H1 (cell line): ENCODE measurements around the gene MOB3B. TPM values are rescaled to one million over a fixed set of nuclear protein-coding genes. Genes with fewer than 3 reads are reported as not detected.

Source experiments
- CTCF ChIA-PET: fragments of 300-600 bp; sonication (Branson Sonifier 250); formaldehyde crosslinking; loops from one replicate; lab custom pipeline; 2021; ENCODE audit not compliant: partially characterized antibody; lab: Charles Lee
- POLR2A ChIA-PET: fragments of 300-600 bp; sonication (Branson Sonifier 250); formaldehyde crosslinking; loops from one replicate; lab custom pipeline; 2021; ENCODE audit warnings: inconsistent platforms; ENCODE audit not compliant: partially characterized antibody; lab: Charles Lee
- DNase-seq, 2 experiments: peaks; one replicate each; pipeline versions ENCODE4 v3.0.0 to v3.0.0-alpha.2; 2010 to 2022; ENCODE audit warnings: low spot score in 2 of 2, low read depth in 1 of 2, mixed read lengths in 1 of 2
- FAIRE-seq: peaks from 2 replicates; lab custom pipeline; 2011; peaks lifted over from hg19 to GRCh38; lab: Jason Lieb, UNC
- H2AFZ ChIP-seq: 2 replicates; pipeline ENCODE4 v1.8.1; 2012; ENCODE audit warnings: low read length, inconsistent platforms
- H2AK5ac ChIP-seq: 2 replicates; pipeline ENCODE4 v1.6.1; 2013; ENCODE audit warnings: low read depth, low read length
- H2BK120ac ChIP-seq: replicated peaks from 2 replicates; pipeline ENCODE3; 2013; ENCODE audit warnings: low read depth, low read length, inconsistent platforms
- H2BK12ac ChIP-seq: 2 replicates; pipeline ENCODE4 v1.6.1; 2013; ENCODE audit warnings: low read depth, low read length
- H2BK15ac ChIP-seq: 2 replicates; pipeline ENCODE4 v1.6.1; 2013; ENCODE audit warnings: low read length
- H2BK20ac ChIP-seq: 2 replicates; pipeline ENCODE4 v1.6.1; 2013; ENCODE audit warnings: low read length
- H2BK5ac ChIP-seq: 2 replicates; pipeline ENCODE4 v1.6.1; 2013; ENCODE audit warnings: low read depth, low read length
- H3K14ac ChIP-seq: 2 replicates; pipeline ENCODE4 v1.6.1; 2013; ENCODE audit warnings: inconsistent platforms; ENCODE audit not compliant: insufficient read length
- H3K18ac ChIP-seq: 2 replicates; pipeline ENCODE4 v1.6.1; 2013; ENCODE audit warnings: low read length; ENCODE audit errors: extremely low read depth
- H3K23ac ChIP-seq: 2 replicates; pipeline ENCODE4 v1.6.1; 2013; ENCODE audit warnings: inconsistent platforms; ENCODE audit not compliant: insufficient read length
- H3K23me2 ChIP-seq: 2 replicates; pipeline ENCODE4 v1.6.1; 2013; ENCODE audit warnings: low read depth, low read length
- H3K27ac ChIP-seq: 2 replicates; pipeline ENCODE4 v1.6.1; 2011; ENCODE audit warnings: low read depth, low read length, inconsistent platforms
- H3K27me3 ChIP-seq, 4 experiments: replicated peaks in 1 of 4; 1 replicate in 1 of 4; 2 replicates in 3 of 4; pipeline versions ENCODE4 v1.6.1 to v1.8.1; 2011 to 2013; ENCODE audit warnings: low read length in 3 of 4, mild to moderate bottlenecking in 3 of 4, inconsistent platforms in 2 of 4, mixed read lengths in 2 of 4, moderate library complexity in 1 of 4; ENCODE audit not compliant: control insufficient read depth in 3 of 4, insufficient read depth in 3 of 4; ENCODE audit errors: extremely low read depth in 1 of 4
- H3K36me3 ChIP-seq, 4 experiments: 2 replicates each; pipeline versions ENCODE4 v1.6.1 to v1.8.1; 2011 to 2013; ENCODE audit warnings: mild to moderate bottlenecking in 4 of 4, low read length in 3 of 4, moderate library complexity in 2 of 4, control low read depth in 1 of 4, inconsistent platforms in 1 of 4; ENCODE audit not compliant: insufficient read depth in 4 of 4, control insufficient read depth in 2 of 4
- H3K4ac ChIP-seq: replicated peaks from 2 replicates; pipeline ENCODE3; 2013; ENCODE audit warnings: low read length, low read depth, mixed read lengths, inconsistent platforms; ENCODE audit not compliant: insufficient read length
- H3K4me1 ChIP-seq, 4 experiments: replicated peaks in 1 of 4; 1 replicate in 1 of 4; 2 replicates in 3 of 4; pipeline versions ENCODE4 v1.6.1 to v1.8.1; 2011 to 2013; ENCODE audit warnings: low read length in 3 of 4, inconsistent platforms in 2 of 4, mixed read lengths in 1 of 4; ENCODE audit not compliant: insufficient read depth in 4 of 4, control insufficient read depth in 3 of 4
- H3K4me2 ChIP-seq, 2 experiments: 2 replicates each; pipeline versions ENCODE4 v1.6.1 to v1.8.1; 2011 to 2013; ENCODE audit warnings: low read depth in 2 of 2, low read length in 2 of 2, control low read depth in 1 of 2, inconsistent platforms in 1 of 2, mild to moderate bottlenecking in 1 of 2; ENCODE audit not compliant: insufficient read depth in 1 of 2
- H3K4me3 ChIP-seq, 4 experiments: fragments of 200-600, 300-600 bp in 1 of 4; sonication (generic), shearing (Covaris generic), sonication (Bioruptor Twin) in 1 of 4; 2 replicates each; pipeline versions ENCODE4 v1.5.1 to v1.8.1; 2011 to 2016; ENCODE audit warnings: low read length in 4 of 4, low read depth in 3 of 4, control low read depth in 2 of 4, inconsistent platforms in 2 of 4, mild to moderate bottlenecking in 2 of 4, mixed read lengths in 1 of 4, moderate library complexity in 1 of 4; ENCODE audit not compliant: insufficient read depth in 2 of 4; ENCODE audit errors: extremely low read depth in 1 of 4
- H3K56ac ChIP-seq: replicated peaks from 2 replicates; pipeline ENCODE3; 2013; ENCODE audit warnings: low read depth, mild to moderate bottlenecking, mixed read lengths, low read length, inconsistent platforms; ENCODE audit not compliant: insufficient read length
- H3K79me1 ChIP-seq: 2 replicates; pipeline ENCODE4 v1.6.1; 2013; ENCODE audit warnings: low read depth, low read length, control low read depth
- H3K79me2 ChIP-seq, 2 experiments: 2 replicates each; pipeline versions ENCODE4 v1.6.1 to v1.8.1; 2012 to 2013; ENCODE audit warnings: low read length in 2 of 2, mild to moderate bottlenecking in 2 of 2, inconsistent platforms in 1 of 2; ENCODE audit not compliant: insufficient read depth in 2 of 2, control insufficient read depth in 1 of 2
- H3K9ac ChIP-seq, 4 experiments: replicated peaks in 1 of 4; 1 replicate in 1 of 4; 2 replicates in 3 of 4; pipeline versions ENCODE4 v1.6.1 to v1.8.1; 2011 to 2013; ENCODE audit warnings: low read depth in 3 of 4, low read length in 3 of 4, control low read depth in 2 of 4, mild to moderate bottlenecking in 2 of 4, moderate library complexity in 2 of 4, inconsistent platforms in 1 of 4; ENCODE audit errors: extremely low read depth in 1 of 4
- H3K9me3 ChIP-seq, 2 experiments: 2 replicates each; pipeline versions ENCODE4 v1.6.1 to v1.8.1; 2012 to 2013; ENCODE audit warnings: mild to moderate bottlenecking in 2 of 2, moderate library complexity in 2 of 2, control low read depth in 1 of 2, inconsistent platforms in 1 of 2, low read depth in 1 of 2, low read length in 1 of 2, mixed read lengths in 1 of 2; ENCODE audit not compliant: insufficient read depth in 2 of 2
- H4K20me1 ChIP-seq, 2 experiments: replicated peaks in 1 of 2; 2 replicates each; pipeline versions ENCODE3 to v1.8.1; 2011 to 2013; ENCODE audit warnings: inconsistent platforms in 2 of 2, low read length in 2 of 2, mild to moderate bottlenecking in 1 of 2; ENCODE audit not compliant: insufficient read depth in 2 of 2, control insufficient read depth in 1 of 2
- H4K5ac ChIP-seq: 2 replicates; pipeline ENCODE4 v1.6.1; 2013; ENCODE audit warnings: low read length, low read depth, mixed read lengths, inconsistent platforms; ENCODE audit not compliant: insufficient read length
- H4K8ac ChIP-seq: 2 replicates; pipeline ENCODE4 v1.8.0; 2013; ENCODE audit warnings: mild to moderate bottlenecking, moderate library complexity, low read length, inconsistent platforms; ENCODE audit not compliant: insufficient read depth; ENCODE audit errors: extremely low read depth
- H4K91ac ChIP-seq: replicated peaks from 2 replicates; pipeline ENCODE3; 2013; ENCODE audit warnings: low read length, mixed read lengths, inconsistent platforms; ENCODE audit not compliant: insufficient read length
- CEBPB ChIP-seq: IDR thresholded peaks from 2 replicates; pipeline ENCODE4 v1.6.1; 2012; ENCODE audit warnings: low read depth, low read length
- GTF2F1 ChIP-seq: IDR thresholded peaks from 2 replicates; pipeline ENCODE4 v1.6.1; 2012; ENCODE audit warnings: low read depth, low read length, improper control_type of control experiment, borderline replicate concordance
- RBBP5 ChIP-seq: IDR thresholded peaks from 2 replicates; pipeline ENCODE4 v1.7.1; 2012; ENCODE audit warnings: low read depth, mild to moderate bottlenecking, inconsistent platforms, low read length, moderate library complexity, borderline replicate concordance
- WGBS, 2 experiments: shearing (Covaris generic) in 1 of 2; methylation state at CpG; one replicate each; pipeline versions ENCODE4 v1.1.6 to v1.1.7; 2013 to 2015; ENCODE audit warnings: low lambda C conversion rate in 2 of 2, mixed read lengths in 2 of 2, inconsistent platforms in 1 of 2, low coverage in 1 of 2, missing lambda C conversion rate in 1 of 2; ENCODE audit not compliant: insufficient replicate concordance in 2 of 2, insufficient coverage in 1 of 2, insufficient read length in 1 of 2; ENCODE audit errors: extremely low coverage in 1 of 2, missing lambda C conversion rate in 1 of 2; 5-methylcytosine and 5-hydroxymethylcytosine counted together
- polyA plus RNA-seq, 7 experiments: library from polyadenylated mRNA; depleted of rRNA in 3 of 7; stranded (reverse) in 5 of 7; unstranded in 2 of 7; fragments of >200 nt in 5 of 7; fragments of 200-250 nt in 2 of 7; gene quantifications; 1 replicate in 5 of 7; 2 replicates in 1 of 7; 4 replicates in 1 of 7; pipeline versions ENCODE4 v1.2.1 to v1.2.3, GENCODE V29; 2011 to 2013; ENCODE audit warnings: missing spikeins in 2 of 7, mixed read lengths in 2 of 7
- total RNA-seq: library from RNA; stranded (reverse); fragmentation: NEBNext Ultra II Directional; extraction: Animal tissue kit (Norgen Biotek cat#: 25700); gene quantifications from 2 replicates; pipeline ENCODE4 v1.2.1, GENCODE V29; 2021

Gene MOB3B
- total and polyA plus RNA-seq, 2 of the 8 experiments (the other 6 are each of a cell fraction or from before 2014, with no cell fraction given): 12.7 to 16.1 TPM

GRCh38 chr9:27372615-27373014 lies 157.0 kb downstream of the MOB3B start:
- Histone ChIP-seq H2BK120ac (no peak overlapping the region), H3K23me2 (no peaks in the 10 kb centered on the region), H2BK5ac (no peak overlapping the region), H3K79me1 (no peaks in the 10 kb centered on the region; the same call in 1 of the 2 replicates), H3K9ac (no peak overlapping the region), H3K79me2 (no peaks in the 10 kb centered on the region), H3K4me3 (no peak overlapping the region), H3K27me3 (no peaks in the 10 kb centered on the region), H4K5ac (no peak overlapping the region), H2AFZ (no peak overlapping the region), H2AK5ac (0 out of 2 replicates have a peak overlapping the region, but pooled peaks have one; percentile 79), H3K18ac (no peak overlapping the region), H3K9me3 (no peaks in the 10 kb centered on the region), H3K14ac (no peak overlapping the region), H3K4ac (no peak overlapping the region), H4K91ac (no peak overlapping the region), H3K56ac (no peak overlapping the region), H2BK12ac (peak overlapping the region; percentile 54; the same call in 1 of the 2 replicates), H4K20me1 (no peaks in the 10 kb centered on the region), H4K8ac (no peak overlapping the region), H3K36me3 (no peaks in the 10 kb centered on the region), H2BK20ac (0 out of 2 replicates have a peak overlapping the region, but pooled peaks have one; percentile 77), H2BK15ac (no peak overlapping the region), H3K27ac (no peak overlapping the region), H3K4me2 (no peak overlapping the region), H3K23ac (no peak overlapping the region), H3K4me1 (peaks cover 5 to 30% (median 18%) of the 10 kb centered on the region in 4 experiments)
- TF ChIP-seq RBBP5: no peak
- no peak for TF ChIP-seq CEBPB
- no peak for TF ChIP-seq GTF2F1
- POLR2A ChIA-PET: interaction anchor here (1.5 kb wide), 1 partner anchor 14 kb away, joined by 4 read pairs; no protein-coding TSS in a partner anchor
- FAIRE-seq: no peak
- WGBS, 2 experiments: 97% methylated on average over 1 of the region's 1 CpG; no CpG with 5 or more reads in 1 of the 2 experiments
- CTCF ChIA-PET: no interaction called here
- DNase-seq: no peak
